Kidney (tissue), 14 donors: ENCODE measurements around the gene SLC41A3. TPM values are rescaled to one million over a fixed set of nuclear protein-coding genes. Genes with fewer than 3 reads are reported as not detected.
A peak's percentile ranks its signal among the peaks of the same experiment; 100 is the strongest.
"Not testable (repeated sequence)": the region's sequence is repeated elsewhere in the genome, so short reads cannot be mapped to it uniquely, and the experiment has no call there.

ENCODE experiments used
- DNase-seq, 5 donors: peaks; one replicate each; pipeline ENCODE4 v3.0.0-alpha.2; 2013 to 2020
- FAIRE-seq: peaks from 2 replicates; lab custom pipeline; 2012; peaks lifted over from hg19 to GRCh38; lab: Jason Lieb, UNC
- H3K27ac ChIP-seq, 2 donors: one replicate each; pipeline ENCODE4 v1.7.0; 2013; ENCODE audit warnings: low read depth in 2 of 2, low read length in 2 of 2, inconsistent platforms in 1 of 2
- H3K27me3 ChIP-seq: one replicate; pipeline ENCODE4 v1.7.1; 2013; ENCODE audit warnings: low read length, inconsistent platforms; ENCODE audit not compliant: control insufficient read depth, insufficient read depth
- H3K36me3 ChIP-seq, 3 donors: one replicate each; pipeline versions ENCODE4 v1.7.0 to v1.7.1; 2013; ENCODE audit warnings: low read length in 3 of 3, control low read depth in 1 of 3, inconsistent platforms in 1 of 3; ENCODE audit not compliant: insufficient read depth in 3 of 3, control insufficient read depth in 2 of 3
- H3K4me1 ChIP-seq, 3 donors: one replicate each; pipeline versions ENCODE4 v1.7.0 to v1.7.1; 2013; ENCODE audit warnings: low read length in 3 of 3, inconsistent platforms in 1 of 3, low read depth in 1 of 3; ENCODE audit not compliant: control insufficient read depth in 2 of 3, insufficient read depth in 2 of 3
- H3K4me3 ChIP-seq, 3 donors: one replicate each; pipeline versions ENCODE4 v1.7.0 to v1.8.1; 2013; ENCODE audit warnings: low read length in 3 of 3, control low read depth in 1 of 3, inconsistent platforms in 1 of 3
- H3K9ac ChIP-seq, 3 donors: one replicate each; pipeline versions ENCODE4 v1.7.0 to v1.7.1; 2013; ENCODE audit warnings: low read length in 3 of 3, control low read depth in 1 of 3, inconsistent platforms in 1 of 3
- H3K9me3 ChIP-seq, 3 donors: one replicate each; pipeline versions ENCODE4 v1.7.0 to v1.7.1; 2013; ENCODE audit warnings: low read length in 3 of 3, control low read depth in 1 of 3, inconsistent platforms in 1 of 3; ENCODE audit not compliant: control insufficient read depth in 2 of 3, insufficient read depth in 1 of 3
- CTCF ChIP-seq: IDR thresholded peaks from 3 replicates; pipeline ENCODE4 v1.5.1; 2012; ENCODE audit warnings: mild to moderate bottlenecking, moderate library complexity, borderline replicate concordance; ENCODE audit not compliant: insufficient read depth; ENCODE audit errors: extremely low read depth
- intact Hi-C: fragments of 100-400 bp; cut with DNase I; formaldehyde crosslinking; loops from one replicate; pipeline ENCODE4 v1.11.1; 2022
- polyA plus RNA-seq: library from polyadenylated mRNA; stranded (reverse); fragments of 350-450 nt; fragmentation: Illumina TruSeq; extraction: RNeasy Lipid Tissue Mini Kit (QIAGEN cat#74804); gene quantifications from one replicate; pipeline ENCODE4 v1.2.3, GENCODE V29; 2014; ENCODE audit warnings: low read depth, low replicate concordance; ENCODE audit not compliant: insufficient read depth
- total RNA-seq: library from RNA; stranded (reverse); fragmentation: NEBNext Ultra II Directional; extraction: Animal tissue kit (Norgen Biotek cat#: 25700); gene quantifications from one replicate; pipeline ENCODE4 v1.2.1, GENCODE V29; 2021
- donor health status: control.
- donor health status: control.
- donor health status: control.
- donor health status: control.
- donor health status: control.
- donor health status: DM: yes; HTN: yes; CAD: no.
- donor health status: Normal renal cell carcinoma (clear cell type).

SLC41A3 gene
- total and polyA plus RNA-seq, 2 donors from 2014 or later: 31.6 to 74.3 TPM

DNA sequence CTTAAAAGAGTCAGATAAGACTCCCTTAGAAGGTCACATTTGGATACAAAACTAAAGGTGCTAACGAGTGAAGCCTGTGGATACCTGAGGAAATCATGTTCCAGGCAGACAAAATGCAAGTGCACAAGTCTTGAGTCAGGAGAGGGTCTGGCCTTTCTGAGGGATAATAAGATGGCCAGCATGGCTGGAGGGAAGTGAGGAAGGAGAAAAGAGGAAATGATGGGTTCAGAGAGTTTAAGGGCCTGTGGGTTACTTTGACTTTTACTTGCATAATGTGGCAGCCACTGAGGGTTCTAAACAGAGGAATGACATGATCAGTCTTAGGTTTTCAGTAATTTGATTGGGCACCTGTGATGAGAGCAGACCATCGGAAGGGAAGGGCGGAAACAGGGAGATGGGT lies 118.4 kb downstream of the SLC41A3 start:
- TF ChIP-seq CTCF: no peak
- DNase-seq: no peak
- FAIRE-seq: no peak
- Histone ChIP-seq H3K4me3 (no peak overlapping the region), H3K9ac (no peak overlapping the region), H3K27me3 (peaks cover 4% of the 10 kb centered on the region), H3K4me1 (no peaks in the 10 kb centered on the region), H3K27ac (no peak overlapping the region), H3K9me3 (peaks cover 0 to 4% (median 0%) of the 10 kb centered on the region in 3 donors), H3K36me3 (no peaks in the 10 kb centered on the region)
- intact Hi-C loops: no loop called here

GRCh38 chr3:125963834-125964233 lies 120.1 kb downstream of the SLC41A3 start:
- FAIRE-seq: not testable (repeated sequence)

GRCh38 chr3:125961289-125961589 lies 122.7 kb downstream of the SLC41A3 start:
- no peak overlapping the region for H3K4me3 ChIP-seq
- H3K4me1 ChIP-seq: no peaks in the 10 kb centered on the region
- no peak overlapping the region for H3K9ac ChIP-seq
- no peaks in the 10 kb centered on the region for H3K27me3 ChIP-seq
- H3K36me3 ChIP-seq: no peaks in the 10 kb centered on the region
- no peak for TF ChIP-seq CTCF
- no peak for FAIRE-seq
- intact Hi-C loops: no loop called here
- no peak overlapping the region for H3K27ac ChIP-seq
- H3K9me3 ChIP-seq: peaks cover 0 to 4% (median 0%) of the 10 kb centered on the region in 3 donors
- DNase-seq: no peak

More at GRCh38 chr3:125963834-125964233, 120.1 kb downstream of the SLC41A3 start:
- DNase-seq, H3K27ac ChIP-seq, H3K9ac ChIP-seq, H3K9me3 ChIP-seq, H3K36me3 ChIP-seq, H3K27me3 ChIP-seq, intact Hi-C loops, H3K4me1 ChIP-seq, H3K4me3 ChIP-seq: not testable (repeated sequence)

GRCh38 chr3:125960456-125961288 lies 123.3 kb downstream of the SLC41A3 start:
- Histone ChIP-seq H3K27ac (no peak overlapping the region), H3K4me1 (no peaks in the 10 kb centered on the region), H3K9me3 (peaks cover 0 to 4% (median 0%) of the 10 kb centered on the region in 3 donors), H3K4me3 (no peak overlapping the region), H3K9ac (no peak overlapping the region), H3K36me3 (no peaks in the 10 kb centered on the region), H3K27me3 (no peaks in the 10 kb centered on the region)
- intact Hi-C loops: no loop called here
- DNase-seq: peak in 1 of 5 donors; percentile 49
- TF ChIP-seq CTCF: no peak
- FAIRE-seq: no peak
